Measurements from ENCODE around the gene UBE2Z.

GRCh38 chr17:48894886-48895285 lies 13.3 kb upstream of the UBE2Z start:
- TF ChIP-seq ETV6 (CRISPR knock-in tag; IDR thresholded peaks at IDR 0.05) (no peak), ATF1 (CRISPR knock-in tag; IDR thresholded peaks at IDR 0.05) (no peak), ATF2 (CRISPR knock-in tag; IDR thresholded peaks at IDR 0.05; ENCODE audit: borderline replicate concordance, low read depth) (no peak), CTCF (IDR thresholded peaks at IDR 0.05) (no peak), SP1 (CRISPR knock-in tag; conservative IDR thresholded peaks at IDR 0.05) (no peak), CREB1 (CRISPR knock-in tag; IDR thresholded peaks at IDR 0.05) (no peak), ZNF396 (CRISPR knock-in tag; IDR thresholded peaks at IDR 0.05; ENCODE audit: borderline replicate concordance) (no peak), E2F1 (CRISPR knock-in tag; IDR thresholded peaks at IDR 0.05) (no peak), FOXJ3 (CRISPR knock-in tag; IDR thresholded peaks at IDR 0.05; ENCODE audit: borderline replicate concordance) (no peak), E2F4 (CRISPR knock-in tag; IDR thresholded peaks at IDR 0.05; ENCODE audit: borderline replicate concordance, low read depth) (no peak), AFF4 (CRISPR knock-in tag; IDR thresholded peaks at IDR 0.05; ENCODE audit: borderline replicate concordance) (no peak), ZNF121 (CRISPR knock-in tag; IDR thresholded peaks at IDR 0.05) (no peak), TP53 (CRISPR knock-in tag; IDR thresholded peaks at IDR 0.05) (no peak), PREB (CRISPR knock-in tag; IDR thresholded peaks at IDR 0.05; ENCODE audit: borderline replicate concordance) (no peak)

Data from WTC11 (cell line).